GM12874 (cell line): ENCODE measurements around the gene GRID1.
A peak's percentile ranks its signal among the peaks of the same experiment; 100 is the strongest.

Experiments
- TF ChIP-seq, protein P1 (sequence below): IDR thresholded peaks from 2 replicates; pipeline ENCODE4 v1.5.1; 2011; ENCODE audit warnings: low read depth, mild to moderate bottlenecking, control low read depth, low read length, moderate library complexity; ENCODE audit not compliant: insufficient read depth

GRID1 gene

DNA sequence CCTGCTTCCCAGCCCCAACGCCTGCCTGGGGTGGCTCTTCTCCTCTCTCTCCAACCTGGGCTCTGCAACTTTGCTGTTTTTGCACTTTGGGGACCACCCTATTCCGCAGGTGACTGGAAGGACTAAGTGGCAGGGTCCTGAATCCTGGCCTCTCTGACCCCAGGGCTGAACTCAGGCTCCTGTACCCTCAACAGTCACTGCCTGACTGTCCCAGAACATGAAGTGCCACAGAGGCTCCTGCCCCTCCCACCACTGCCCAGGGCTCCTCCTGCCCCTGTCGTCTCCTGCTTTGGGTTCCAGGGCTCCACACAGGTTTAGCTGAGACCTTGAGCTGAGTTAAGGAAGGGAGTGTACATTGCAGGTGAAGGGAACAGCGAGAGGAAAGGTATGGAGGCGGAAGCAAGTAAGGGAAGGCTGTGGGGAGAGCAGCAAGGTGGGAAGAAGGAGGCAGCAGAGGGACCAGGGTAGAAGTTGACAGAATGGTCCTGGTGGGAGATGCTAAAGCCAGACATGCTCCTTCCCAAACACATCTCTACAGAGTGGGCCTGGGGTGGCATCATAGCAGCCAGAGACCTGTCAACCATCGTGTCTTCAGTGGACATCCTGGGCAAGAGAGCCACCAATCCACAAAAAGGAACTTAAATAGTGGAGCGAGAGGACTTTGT is 5.7 kb upstream of the GRID1 start:
- TF ChIP-seq, protein P1, sequence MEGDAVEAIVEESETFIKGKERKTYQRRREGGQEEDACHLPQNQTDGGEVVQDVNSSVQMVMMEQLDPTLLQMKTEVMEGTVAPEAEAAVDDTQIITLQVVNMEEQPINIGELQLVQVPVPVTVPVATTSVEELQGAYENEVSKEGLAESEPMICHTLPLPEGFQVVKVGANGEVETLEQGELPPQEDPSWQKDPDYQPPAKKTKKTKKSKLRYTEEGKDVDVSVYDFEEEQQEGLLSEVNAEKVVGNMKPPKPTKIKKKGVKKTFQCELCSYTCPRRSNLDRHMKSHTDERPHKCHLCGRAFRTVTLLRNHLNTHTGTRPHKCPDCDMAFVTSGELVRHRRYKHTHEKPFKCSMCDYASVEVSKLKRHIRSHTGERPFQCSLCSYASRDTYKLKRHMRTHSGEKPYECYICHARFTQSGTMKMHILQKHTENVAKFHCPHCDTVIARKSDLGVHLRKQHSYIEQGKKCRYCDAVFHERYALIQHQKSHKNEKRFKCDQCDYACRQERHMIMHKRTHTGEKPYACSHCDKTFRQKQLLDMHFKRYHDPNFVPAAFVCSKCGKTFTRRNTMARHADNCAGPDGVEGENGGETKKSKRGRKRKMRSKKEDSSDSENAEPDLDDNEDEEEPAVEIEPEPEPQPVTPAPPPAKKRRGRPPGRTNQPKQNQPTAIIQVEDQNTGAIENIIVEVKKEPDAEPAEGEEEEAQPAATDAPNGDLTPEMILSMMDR, result no peak

DNA sequence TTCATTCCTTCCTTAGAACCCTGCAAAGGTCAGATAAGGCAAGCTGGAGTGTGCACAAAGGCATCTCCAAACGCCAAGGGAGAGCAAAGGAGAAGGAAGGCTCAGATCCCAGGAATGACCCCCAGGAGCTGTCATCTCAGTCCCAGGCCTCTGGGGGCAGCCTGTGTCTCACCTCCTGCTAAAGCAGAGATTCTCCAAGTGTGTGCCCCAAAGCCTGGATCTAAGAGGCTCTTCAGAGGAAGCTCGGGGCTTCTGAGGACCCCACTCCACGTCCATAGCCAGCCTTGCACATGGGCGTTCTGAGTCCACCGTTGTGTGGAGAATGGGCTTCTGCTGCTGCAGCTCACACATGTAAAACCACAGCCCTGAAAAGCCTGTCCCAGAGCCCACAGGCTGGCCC is 5.1 kb upstream of the GRID1 start:
- TF ChIP-seq, protein P1, result 0 out of 2 replicates have a peak, but pooled peaks have one; percentile 5

DNA sequence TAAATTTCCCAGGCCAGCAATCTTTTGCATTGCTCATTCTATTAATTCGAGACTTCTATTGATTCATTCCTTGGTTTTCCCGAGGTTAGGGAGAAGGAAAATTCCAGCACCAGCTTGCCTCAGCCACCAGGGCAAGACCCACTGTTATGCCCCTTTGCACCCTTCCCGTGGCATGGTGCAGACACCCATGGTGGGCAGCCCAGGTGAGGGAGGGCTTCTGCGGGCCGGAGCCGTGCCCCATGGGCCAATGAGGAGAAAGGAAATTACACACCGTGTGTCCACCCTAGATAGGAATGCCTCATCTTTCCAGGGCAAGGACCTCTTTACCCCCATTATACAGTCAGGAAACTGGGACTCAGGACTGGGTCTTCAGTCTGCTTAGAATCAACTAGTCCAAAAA is 4.5 kb upstream of the GRID1 start:
- TF ChIP-seq, protein P1, result no peak

DNA sequence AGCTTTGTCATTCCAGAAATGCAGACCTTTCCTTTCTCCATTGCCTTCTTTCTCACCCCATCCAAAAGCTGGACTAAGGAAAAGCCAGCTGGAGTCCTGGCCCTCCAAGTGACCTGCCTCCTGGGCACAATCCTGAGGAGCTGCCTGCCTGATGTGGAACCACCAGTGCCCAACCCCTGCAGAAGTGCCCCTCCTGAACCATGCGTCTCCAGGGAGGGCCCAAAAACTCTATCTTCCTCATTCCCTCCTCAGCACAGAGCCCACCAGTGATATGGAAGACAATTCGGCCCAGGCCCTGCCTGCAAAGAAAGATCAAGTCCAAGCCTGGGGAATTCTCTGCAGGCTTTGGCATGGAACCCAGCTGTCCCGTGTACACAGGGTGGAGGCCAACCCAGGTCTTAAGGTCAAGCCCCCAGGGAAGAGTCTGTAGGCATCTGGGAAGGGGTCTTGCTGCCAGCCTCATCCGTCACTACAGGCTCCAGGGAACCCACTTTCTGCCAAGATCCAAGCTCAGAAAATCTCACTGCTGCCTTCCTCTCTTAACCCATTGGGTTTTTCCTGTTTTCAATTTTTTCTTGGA is 3.5 kb upstream of the GRID1 start:
- TF ChIP-seq, protein P1, result no peak

DNA sequence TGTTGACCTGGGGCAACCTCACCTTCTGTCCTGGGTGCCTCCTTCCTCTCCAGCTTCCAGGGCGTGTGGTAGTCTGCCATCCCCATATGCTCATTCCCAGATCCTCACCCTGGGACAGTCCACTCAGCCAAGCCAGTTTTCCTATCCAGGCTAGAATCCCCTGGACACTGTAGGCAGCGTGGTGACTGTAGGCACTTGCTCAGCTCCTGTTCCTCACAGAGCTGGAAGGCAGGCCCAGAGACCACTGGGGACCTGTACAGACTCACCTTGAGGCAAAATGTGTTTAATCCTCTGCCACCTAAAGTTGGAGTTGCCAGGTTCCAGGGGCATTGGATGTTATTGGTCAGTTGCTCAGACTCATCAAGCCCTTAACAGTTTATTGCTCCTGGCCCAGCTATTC is 2.4 kb upstream of the GRID1 start:
- TF ChIP-seq, protein P1, result no peak

DNA sequence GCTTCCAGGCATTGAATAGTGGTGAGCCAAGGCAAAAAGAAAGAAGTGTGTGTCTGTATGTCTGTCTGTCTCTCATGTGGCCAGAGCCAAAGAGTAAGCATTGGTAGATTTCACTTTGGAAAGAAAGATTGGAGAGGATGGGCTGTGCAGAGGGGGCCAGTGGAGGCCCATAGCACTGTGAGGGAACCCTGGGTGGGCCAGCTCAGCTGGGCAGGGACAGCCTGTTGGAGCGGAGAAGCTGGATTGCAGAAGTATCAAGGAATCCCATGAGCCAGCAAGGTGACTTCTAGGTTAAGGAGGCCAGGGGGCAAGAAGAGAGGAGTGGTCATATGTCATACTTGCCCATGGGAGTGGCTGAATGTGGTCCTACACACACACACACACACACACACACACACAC is 1.5 kb upstream of the GRID1 start:
- TF ChIP-seq, protein P1, result no peak

DNA sequence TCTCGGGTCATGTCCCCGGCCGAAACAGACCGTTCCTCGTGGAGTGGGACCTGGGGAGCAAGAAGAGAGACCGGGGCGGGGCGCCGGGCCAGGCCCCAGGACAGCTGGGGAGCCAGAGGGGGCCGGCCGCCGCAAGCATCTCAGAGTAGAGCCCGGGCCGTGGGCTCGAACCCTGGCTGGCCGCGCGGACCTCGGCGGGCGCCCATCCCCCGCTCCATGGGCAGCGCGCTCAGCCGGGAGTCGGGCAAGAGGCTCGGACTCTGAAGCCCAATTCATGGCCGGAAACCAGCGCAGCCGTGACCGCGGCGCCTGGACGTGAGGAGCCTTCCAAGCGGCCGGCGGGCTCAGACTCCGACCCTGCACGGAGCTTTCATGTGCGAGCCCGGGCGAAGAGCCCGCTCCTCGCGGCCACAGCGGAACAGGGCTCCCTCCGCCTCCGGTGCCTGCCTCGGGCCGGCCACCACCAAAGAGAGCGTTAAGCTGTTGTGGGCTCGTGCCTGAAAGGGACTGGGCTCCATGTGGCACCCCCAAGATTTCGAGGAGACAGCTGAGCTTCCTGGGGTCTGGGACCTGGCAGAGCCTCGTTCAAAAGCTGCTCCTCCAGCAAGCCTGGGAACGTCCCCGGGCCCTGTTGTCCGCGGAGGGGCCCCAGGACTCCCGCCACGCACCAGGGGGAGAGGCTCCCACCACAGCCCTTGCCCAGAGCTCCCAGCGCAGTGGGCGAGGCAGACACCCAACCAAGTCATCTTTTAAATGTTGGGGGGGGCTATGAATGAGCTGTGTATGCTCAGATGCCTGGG is 757 bp upstream of the GRID1 start:
- TF ChIP-seq, protein P1, result no peak
